ENCODE measurements around the gene OR14K1. TPM values are rescaled to one million over a fixed set of nuclear protein-coding genes. Genes with fewer than 3 reads are reported as not detected.
A peak's percentile ranks its signal among the peaks of the same experiment; 100 is the strongest.

The OR14K1 gene
- polyA plus RNA-seq, 1 of the 3 experiments (the other 2 are of a cell fraction), result not detected

DNA sequence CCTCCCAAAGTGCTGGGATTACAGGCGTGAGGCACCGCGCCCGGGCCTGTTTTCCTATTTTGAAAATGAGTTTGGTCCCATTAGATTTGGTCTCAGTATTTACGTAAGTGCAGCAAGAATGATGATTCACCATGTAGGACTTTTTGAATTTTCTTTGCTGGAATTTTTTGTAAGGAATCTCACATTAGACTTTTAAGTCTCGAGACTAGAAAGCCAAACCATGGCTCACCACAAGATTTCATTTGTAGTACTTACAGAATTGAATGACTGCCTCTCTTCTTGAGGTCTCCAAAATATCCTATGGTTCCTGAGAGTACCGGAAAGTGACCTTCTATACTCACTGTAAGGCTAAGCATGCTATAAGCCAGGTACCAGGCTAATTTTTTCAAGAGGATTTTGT lies 9.2 kb downstream of the OR14K1 start:
- H3K9me2 ChIP-seq, result no peaks in the 10 kb centered on the region
- 5% methylated on average over 7 of the region's 7 CpGs for WGBS (ENCODE audit: low lambda C conversion rate)
- DNase-seq, result no peak
- CTCF ChIA-PET, result no interaction called here
- peaks cover 8% of the 10 kb centered on the region for H3F3A ChIP-seq (replicated peaks; ENCODE audit: insufficient read depth)
- H3K4me3 ChIP-seq (ENCODE audit: low read depth in 2 of 2, low read length in 1 of 2), result no peak overlapping the region
- H3K9me3 ChIP-seq, result no peaks in the 10 kb centered on the region
- H3K36me3 ChIP-seq (replicated peaks in 1 of 2; ENCODE audit: control insufficient read depth in 1 of 2, insufficient read depth in 2 of 2, low read length in 1 of 2), result no peaks in the 10 kb centered on the region
- no peak overlapping the region for H3K4me2 ChIP-seq
- no peaks in the 10 kb centered on the region for H4K20me1 ChIP-seq (ENCODE audit: insufficient read depth)
- POLR2A ChIA-PET, result no interaction called here
- H3K4me1 ChIP-seq (ENCODE audit: control insufficient read depth in 1 of 2, insufficient read depth in 2 of 2, low read depth in 1 of 2, low read length in 1 of 2), result no peaks in the 10 kb centered on the region
- no peaks in the 10 kb centered on the region for H3K27me3 ChIP-seq (ENCODE audit: insufficient read depth)
- TF ChIP-seq TCF12 (IDR thresholded peaks at IDR 0.05) (no peak), RCOR1 (IDR thresholded peaks at IDR 0.05; ENCODE audit: low read length) (no peak), RFX5 (IDR thresholded peaks at IDR 0.05; ENCODE audit: low read length) (no peak), FOSL2 (IDR thresholded peaks at IDR 0.05; ENCODE audit: borderline replicate concordance, low read depth) (no peak), CHD2 (IDR thresholded peaks at IDR 0.05; ENCODE audit: low read length, partially characterized antibody) (no peak), POLR2AphosphoS5 (IDR thresholded peaks at IDR 0.05; ENCODE audit: low read depth, low read length) (no peak), GABPA (IDR thresholded peaks at IDR 0.05; ENCODE audit: low read depth) (no peak), JUND (IDR thresholded peaks at IDR 0.05) (no peak), GATA2 (CRISPR knock-in tag; IDR thresholded peaks at IDR 0.05) (no peak)
- TF ChIP-seq, protein P1, sequence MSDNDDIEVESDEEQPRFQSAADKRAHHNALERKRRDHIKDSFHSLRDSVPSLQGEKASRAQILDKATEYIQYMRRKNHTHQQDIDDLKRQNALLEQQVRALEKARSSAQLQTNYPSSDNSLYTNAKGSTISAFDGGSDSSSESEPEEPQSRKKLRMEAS (IDR thresholded peaks at IDR 0.05; ENCODE audit: low read depth), result no peak
- TF ChIP-seq, protein P2, sequence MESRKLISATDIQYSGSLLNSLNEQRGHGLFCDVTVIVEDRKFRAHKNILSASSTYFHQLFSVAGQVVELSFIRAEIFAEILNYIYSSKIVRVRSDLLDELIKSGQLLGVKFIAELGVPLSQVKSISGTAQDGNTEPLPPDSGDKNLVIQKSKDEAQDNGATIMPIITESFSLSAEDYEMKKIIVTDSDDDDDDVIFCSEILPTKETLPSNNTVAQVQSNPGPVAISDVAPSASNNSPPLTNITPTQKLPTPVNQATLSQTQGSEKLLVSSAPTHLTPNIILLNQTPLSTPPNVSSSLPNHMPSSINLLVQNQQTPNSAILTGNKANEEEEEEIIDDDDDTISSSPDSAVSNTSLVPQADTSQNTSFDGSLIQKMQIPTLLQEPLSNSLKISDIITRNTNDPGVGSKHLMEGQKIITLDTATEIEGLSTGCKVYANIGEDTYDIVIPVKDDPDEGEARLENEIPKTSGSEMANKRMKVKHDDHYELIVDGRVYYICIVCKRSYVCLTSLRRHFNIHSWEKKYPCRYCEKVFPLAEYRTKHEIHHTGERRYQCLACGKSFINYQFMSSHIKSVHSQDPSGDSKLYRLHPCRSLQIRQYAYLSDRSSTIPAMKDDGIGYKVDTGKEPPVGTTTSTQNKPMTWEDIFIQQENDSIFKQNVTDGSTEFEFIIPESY (IDR thresholded peaks at IDR 0.05; ENCODE audit: borderline replicate concordance, low read depth), result no peak
- TF ChIP-seq, protein P3, sequence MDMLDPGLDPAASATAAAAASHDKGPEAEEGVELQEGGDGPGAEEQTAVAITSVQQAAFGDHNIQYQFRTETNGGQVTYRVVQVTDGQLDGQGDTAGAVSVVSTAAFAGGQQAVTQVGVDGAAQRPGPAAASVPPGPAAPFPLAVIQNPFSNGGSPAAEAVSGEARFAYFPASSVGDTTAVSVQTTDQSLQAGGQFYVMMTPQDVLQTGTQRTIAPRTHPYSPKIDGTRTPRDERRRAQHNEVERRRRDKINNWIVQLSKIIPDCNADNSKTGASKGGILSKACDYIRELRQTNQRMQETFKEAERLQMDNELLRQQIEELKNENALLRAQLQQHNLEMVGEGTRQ (IDR thresholded peaks at IDR 0.05; ENCODE audit: borderline replicate concordance, low read depth, low read length), result no peak
- TF ChIP-seq, protein P4, sequence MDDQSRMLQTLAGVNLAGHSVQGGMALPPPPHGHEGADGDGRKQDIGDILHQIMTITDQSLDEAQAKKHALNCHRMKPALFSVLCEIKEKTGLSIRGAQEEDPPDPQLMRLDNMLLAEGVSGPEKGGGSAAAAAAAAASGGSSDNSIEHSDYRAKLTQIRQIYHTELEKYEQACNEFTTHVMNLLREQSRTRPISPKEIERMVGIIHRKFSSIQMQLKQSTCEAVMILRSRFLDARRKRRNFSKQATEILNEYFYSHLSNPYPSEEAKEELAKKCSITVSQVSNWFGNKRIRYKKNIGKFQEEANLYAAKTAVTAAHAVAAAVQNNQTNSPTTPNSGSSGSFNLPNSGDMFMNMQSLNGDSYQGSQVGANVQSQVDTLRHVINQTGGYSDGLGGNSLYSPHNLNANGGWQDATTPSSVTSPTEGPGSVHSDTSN (IDR thresholded peaks at IDR 0.05), result no peak
- H2AFZ ChIP-seq (ENCODE audit: low read depth), result peak overlapping the region; percentile 11; the same call in 1 of the 2 replicates
- H3K79me2 ChIP-seq (ENCODE audit: insufficient read depth), result no peaks in the 10 kb centered on the region
- no peak overlapping the region for H3K9ac ChIP-seq
- H3K27ac ChIP-seq (ENCODE audit: low read depth in 2 of 2, low read length in 1 of 2), result peak overlapping the region in 1 of 2 experiments; percentile 53; a peak in 2 of 4 replicates

DNA sequence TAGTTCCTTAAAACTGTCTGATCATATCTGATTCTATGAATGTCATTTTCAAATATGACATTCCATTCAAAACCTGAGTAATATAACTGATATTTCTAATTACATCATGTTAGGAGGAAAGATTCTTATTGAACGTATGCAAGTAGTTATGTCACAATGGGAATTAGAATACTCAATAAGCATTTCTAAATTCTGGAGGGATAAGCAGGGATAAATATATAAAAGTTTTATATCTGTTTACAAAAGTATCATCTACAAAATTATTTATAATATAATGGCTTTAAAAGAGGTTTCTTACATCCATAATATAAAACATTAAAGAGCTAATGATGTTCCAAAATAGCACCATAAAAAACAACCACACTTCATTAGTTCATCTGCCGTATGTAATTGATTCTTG lies 9.6 kb downstream of the OR14K1 start, which contains the start of gene OR14A2:
Gene OR14A2 (minus strand): TSS at position 101 of the 400 bp plus-strand sequence.
- Histone ChIP-seq H3K4me2 (no peak within 1 kb of the TSS), H2AFZ (ENCODE audit: low read depth) (peak within 1 kb of the TSS; percentile 11; the same call in 1 of the 2 replicates), H3K4me3 (ENCODE audit: low read depth in 2 of 2, low read length in 1 of 2) (no peak within 1 kb of the TSS), H3K9ac (no peak within 1 kb of the TSS), H3K27ac (ENCODE audit: low read depth in 2 of 2, low read length in 1 of 2) (peak within 1 kb of the TSS in 1 of 2 experiments; percentile 53; a peak in 2 of 4 replicates), H3F3A (replicated peaks; ENCODE audit: insufficient read depth) (peaks cover 8% of the 10 kb centered on the region), H3K36me3 (replicated peaks in 1 of 2; ENCODE audit: control insufficient read depth in 1 of 2, insufficient read depth in 2 of 2, low read length in 1 of 2) (no peaks in the 10 kb centered on the region), H3K9me3 (no peaks in the 10 kb centered on the region), H3K27me3 (ENCODE audit: insufficient read depth) (no peaks in the 10 kb centered on the region), H3K79me2 (ENCODE audit: insufficient read depth) (no peaks in the 10 kb centered on the region), H3K4me1 (ENCODE audit: control insufficient read depth in 1 of 2, insufficient read depth in 2 of 2, low read depth in 1 of 2, low read length in 1 of 2) (no peaks in the 10 kb centered on the region), H3K9me2 (no peaks in the 10 kb centered on the region), H4K20me1 (ENCODE audit: insufficient read depth) (no peaks in the 10 kb centered on the region)
- DNase-seq, result no peak
- WGBS (ENCODE audit: low lambda C conversion rate), result 4% methylated on average over 2 of the region's 2 CpGs
- CTCF ChIA-PET, result no interaction called here
- POLR2A ChIA-PET, result no interaction called here
- TF ChIP-seq FOXJ3 (CRISPR knock-in tag; IDR thresholded peaks at IDR 0.05) (no peak), MEF2A (IDR thresholded peaks at IDR 0.05; ENCODE audit: borderline replicate concordance, low read depth) (no peak), EZH2phosphoT487 (IDR thresholded peaks at IDR 0.05; ENCODE audit: borderline replicate concordance, low read depth) (no peak), FOSL2 (IDR thresholded peaks at IDR 0.05; ENCODE audit: borderline replicate concordance, low read depth) (no peak), NFIC (IDR thresholded peaks at IDR 0.05; ENCODE audit: borderline replicate concordance) (no peak), SMC3 (IDR thresholded peaks at IDR 0.05; ENCODE audit: low read depth, low read length) (no peak), POLR2AphosphoS5 (IDR thresholded peaks at IDR 0.05; ENCODE audit: low read depth, low read length) (no peak), YY1 (IDR thresholded peaks at IDR 0.05; ENCODE audit: low read depth) (no peak), MXI1 (IDR thresholded peaks at IDR 0.05; ENCODE audit: low read depth, low read length) (no peak), JUND (IDR thresholded peaks at IDR 0.05) (no peak), TEAD4 (IDR thresholded peaks at IDR 0.05; ENCODE audit: borderline replicate concordance, insufficient read depth) (no peak)
- TF ChIP-seq, protein P5, sequence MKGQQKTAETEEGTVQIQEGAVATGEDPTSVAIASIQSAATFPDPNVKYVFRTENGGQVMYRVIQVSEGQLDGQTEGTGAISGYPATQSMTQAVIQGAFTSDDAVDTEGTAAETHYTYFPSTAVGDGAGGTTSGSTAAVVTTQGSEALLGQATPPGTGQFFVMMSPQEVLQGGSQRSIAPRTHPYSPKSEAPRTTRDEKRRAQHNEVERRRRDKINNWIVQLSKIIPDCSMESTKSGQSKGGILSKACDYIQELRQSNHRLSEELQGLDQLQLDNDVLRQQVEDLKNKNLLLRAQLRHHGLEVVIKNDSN (IDR thresholded peaks at IDR 0.05; ENCODE audit: borderline replicate concordance, low read depth), result no peak
- TF ChIP-seq, protein P1 (IDR thresholded peaks at IDR 0.05; ENCODE audit: low read depth), result no peak
- TF ChIP-seq, protein P6, sequence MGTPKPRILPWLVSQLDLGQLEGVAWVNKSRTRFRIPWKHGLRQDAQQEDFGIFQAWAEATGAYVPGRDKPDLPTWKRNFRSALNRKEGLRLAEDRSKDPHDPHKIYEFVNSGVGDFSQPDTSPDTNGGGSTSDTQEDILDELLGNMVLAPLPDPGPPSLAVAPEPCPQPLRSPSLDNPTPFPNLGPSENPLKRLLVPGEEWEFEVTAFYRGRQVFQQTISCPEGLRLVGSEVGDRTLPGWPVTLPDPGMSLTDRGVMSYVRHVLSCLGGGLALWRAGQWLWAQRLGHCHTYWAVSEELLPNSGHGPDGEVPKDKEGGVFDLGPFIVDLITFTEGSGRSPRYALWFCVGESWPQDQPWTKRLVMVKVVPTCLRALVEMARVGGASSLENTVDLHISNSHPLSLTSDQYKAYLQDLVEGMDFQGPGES (IDR thresholded peaks at IDR 0.05; ENCODE audit: low read depth, low read length), result no peak
